Measurements from ENCODE around the gene MYL5. TPM values are rescaled to one million over a fixed set of nuclear protein-coding genes. Genes with fewer than 3 reads are reported as not detected.

Gene MYL5
- polyA plus RNA-seq, 1 donor from 2014 or later = 15.1 TPM

GRCh38 chr4:657338-657833 lies 17.0 kb upstream of the MYL5 start:
- Histone ChIP-seq H3F3A (ENCODE audit: insufficient read depth, low read length, poor library complexity, severe bottlenecking) (no peaks in the 10 kb centered on the region), H3K79me2 (replicated peaks; ENCODE audit: insufficient read depth, low read length) (no peaks in the 10 kb centered on the region), H3K9ac (ENCODE audit: low read length) (no peak overlapping the region), H2AFZ (ENCODE audit: low read depth, low read length) (no peak overlapping the region), H3K36me3 (ENCODE audit: insufficient read depth, low read length) (no peaks in the 10 kb centered on the region), H4K20me1 (ENCODE audit: insufficient read depth) (no peaks in the 10 kb centered on the region), H3K27ac (ENCODE audit: low read length) (no peak overlapping the region), H3K4me3 (ENCODE audit: low read length) (no peak overlapping the region), H3K27me3 (ENCODE audit: insufficient read depth, low read depth, low read length) (no peaks in the 10 kb centered on the region), H3K4me2 (ENCODE audit: low read length) (no peak overlapping the region), H3K9me3 (ENCODE audit: low read length) (no peaks in the 10 kb centered on the region), H3K9me2 (ENCODE audit: insufficient read depth, low read length) (no peaks in the 10 kb centered on the region)
- no peak for TF ChIP-seq EP300 (conservative IDR thresholded peaks at IDR 0.05; ENCODE audit: poor library complexity, severe bottlenecking)
- TF ChIP-seq TAF1 (IDR thresholded peaks at IDR 0.05; ENCODE audit: low read depth) = no peak
- TF ChIP-seq CTCF (IDR thresholded peaks at IDR 0.05; ENCODE audit: poor library complexity, severe bottlenecking) = no peak
- TF ChIP-seq MXI1 (conservative IDR thresholded peaks at IDR 0.05; ENCODE audit: poor library complexity, severe bottlenecking) = no peak
- no peak for TF ChIP-seq SMC3 (conservative IDR thresholded peaks at IDR 0.05; ENCODE audit: poor library complexity)

DNA sequence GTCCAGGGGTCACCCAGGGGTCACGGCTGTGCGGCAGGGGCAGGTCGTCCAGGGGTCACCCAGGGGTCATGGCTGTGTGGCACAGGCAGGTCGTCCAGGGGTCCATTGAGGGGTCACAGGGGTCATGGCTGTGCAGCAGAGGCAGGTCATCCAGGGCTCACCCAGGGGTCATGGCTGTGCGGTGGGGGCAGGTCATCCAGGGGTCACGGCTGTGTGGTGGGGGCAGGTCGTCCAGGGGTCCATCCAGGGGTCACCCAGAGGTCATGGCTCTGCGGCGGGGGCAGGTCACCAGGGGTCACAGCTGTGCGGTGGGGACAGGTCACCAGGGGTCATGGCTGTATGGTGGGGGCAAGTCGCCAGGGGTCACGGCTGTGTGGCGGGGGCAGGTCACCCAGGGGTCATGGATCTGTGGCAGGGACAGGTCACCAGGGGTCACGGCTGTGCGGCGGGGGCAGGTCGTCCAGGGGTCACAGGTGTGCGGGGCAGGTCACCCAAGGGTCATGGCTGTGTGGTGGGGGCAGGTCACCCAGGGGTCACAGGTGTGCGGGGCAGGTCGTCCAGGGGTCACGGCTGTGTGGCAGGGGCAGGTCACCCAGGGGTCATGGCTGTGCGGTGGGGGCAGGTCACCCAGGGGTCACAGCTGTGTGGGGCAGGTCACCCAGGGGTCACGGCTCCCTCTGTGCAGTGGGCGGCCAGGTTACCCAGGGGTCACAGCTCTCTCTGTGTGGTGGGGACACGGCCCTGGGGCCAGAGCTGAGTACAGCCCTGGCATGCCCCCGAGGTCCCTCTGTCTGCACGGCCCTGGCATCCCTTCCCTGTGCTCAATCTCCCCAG lies 16.3 kb upstream of the MYL5 start:
- Histone ChIP-seq H3K9me3 (ENCODE audit: low read length) (no peaks in the 10 kb centered on the region), H3K79me2 (replicated peaks; ENCODE audit: insufficient read depth, low read length) (no peaks in the 10 kb centered on the region), H3K4me2 (ENCODE audit: low read length) (no peak overlapping the region), H3K9ac (ENCODE audit: low read length) (no peak overlapping the region), H3K27me3 (ENCODE audit: insufficient read depth, low read depth, low read length) (no peaks in the 10 kb centered on the region), H2AFZ (ENCODE audit: low read depth, low read length) (no peak overlapping the region), H3K27ac (ENCODE audit: low read length) (no peak overlapping the region), H4K20me1 (ENCODE audit: insufficient read depth) (no peaks in the 10 kb centered on the region), H3F3A (ENCODE audit: insufficient read depth, low read length, poor library complexity, severe bottlenecking) (no peaks in the 10 kb centered on the region), H3K4me3 (ENCODE audit: low read length) (no peak overlapping the region), H3K36me3 (ENCODE audit: insufficient read depth, low read length) (no peaks in the 10 kb centered on the region), H3K9me2 (ENCODE audit: insufficient read depth, low read length) (no peaks in the 10 kb centered on the region)
- TF ChIP-seq RAD21 (conservative IDR thresholded peaks at IDR 0.05) (no peak), TAF1 (IDR thresholded peaks at IDR 0.05; ENCODE audit: low read depth) (no peak), EZH2 (IDR thresholded peaks at IDR 0.05; ENCODE audit: borderline replicate concordance, insufficient read depth, low read length, poor library complexity, severe bottlenecking) (no peak), MXI1 (conservative IDR thresholded peaks at IDR 0.05; ENCODE audit: poor library complexity, severe bottlenecking) (no peak), EP300 (conservative IDR thresholded peaks at IDR 0.05; ENCODE audit: poor library complexity, severe bottlenecking) (no peak), CTCF (IDR thresholded peaks at IDR 0.05; ENCODE audit: poor library complexity, severe bottlenecking) (no peak), POLR2AphosphoS5 (IDR thresholded peaks at IDR 0.05) (no peak), REST (IDR thresholded peaks at IDR 0.05; ENCODE audit: borderline replicate concordance) (no peak), SMC3 (conservative IDR thresholded peaks at IDR 0.05; ENCODE audit: poor library complexity) (no peak)

Data from neural cell (in vitro differentiated cells).